ENCODE results near the gene CTDP1.

The CTDP1 gene

GRCh38 chr18:79657342-79657996 is 22.1 kb upstream of the CTDP1 start:
- ATAC-seq: no peak
- TF ChIP-seq ISL1 (CRISPR knock-in tag; IDR thresholded peaks at IDR 0.05) (no peak), ZFP3 (CRISPR knock-in tag; IDR thresholded peaks at IDR 0.05) (no peak), GLIS3 (CRISPR knock-in tag; IDR thresholded peaks at IDR 0.05) (no peak), RARB (CRISPR knock-in tag; IDR thresholded peaks at IDR 0.05) (no peak), PPARA (CRISPR knock-in tag; IDR thresholded peaks at IDR 0.05; ENCODE audit: borderline replicate concordance) (no peak), OSR1 (CRISPR knock-in tag; IDR thresholded peaks at IDR 0.05) (no peak), TCF4 (CRISPR knock-in tag; IDR thresholded peaks at IDR 0.05; ENCODE audit: borderline replicate concordance) (no peak), ZNF70 (CRISPR knock-in tag; IDR thresholded peaks at IDR 0.05) (no peak), ZFP30 (CRISPR knock-in tag; IDR thresholded peaks at IDR 0.05) (no peak), ZNF565 (CRISPR knock-in tag; conservative IDR thresholded peaks at IDR 0.05; ENCODE audit: low read depth) (no peak), TOX (CRISPR knock-in tag; IDR thresholded peaks at IDR 0.05; ENCODE audit: borderline replicate concordance) (no peak), CREB5 (CRISPR knock-in tag; IDR thresholded peaks at IDR 0.05; ENCODE audit: low read depth) (no peak)
- TF ChIP-seq, protein P1, sequence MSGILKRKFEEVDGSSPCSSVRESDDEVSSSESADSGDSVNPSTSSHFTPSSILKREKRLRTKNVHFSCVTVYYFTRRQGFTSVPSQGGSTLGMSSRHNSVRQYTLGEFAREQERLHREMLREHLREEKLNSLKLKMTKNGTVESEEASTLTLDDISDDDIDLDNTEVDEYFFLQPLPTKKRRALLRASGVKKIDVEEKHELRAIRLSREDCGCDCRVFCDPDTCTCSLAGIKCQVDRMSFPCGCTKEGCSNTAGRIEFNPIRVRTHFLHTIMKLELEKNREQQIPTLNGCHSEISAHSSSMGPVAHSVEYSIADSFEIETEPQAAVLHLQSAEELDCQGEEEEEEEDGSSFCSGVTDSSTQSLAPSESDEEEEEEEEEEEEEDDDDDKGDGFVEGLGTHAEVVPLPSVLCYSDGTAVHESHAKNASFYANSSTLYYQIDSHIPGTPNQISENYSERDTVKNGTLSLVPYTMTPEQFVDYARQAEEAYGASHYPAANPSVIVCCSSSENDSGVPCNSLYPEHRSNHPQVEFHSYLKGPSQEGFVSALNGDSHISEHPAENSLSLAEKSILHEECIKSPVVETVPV (CRISPR knock-in tag; IDR thresholded peaks at IDR 0.05): no peak

GRCh38 chr18:79658366-79658765 is 21.2 kb upstream of the CTDP1 start:
- TF ChIP-seq ZNF565 (CRISPR knock-in tag; conservative IDR thresholded peaks at IDR 0.05; ENCODE audit: low read depth) (no peak), CREB5 (CRISPR knock-in tag; IDR thresholded peaks at IDR 0.05; ENCODE audit: low read depth) (no peak), ESRRG (CRISPR knock-in tag; IDR thresholded peaks at IDR 0.05) (no peak), PPARA (CRISPR knock-in tag; IDR thresholded peaks at IDR 0.05; ENCODE audit: borderline replicate concordance) (no peak), CSDC2 (CRISPR knock-in tag; IDR thresholded peaks at IDR 0.05) (no peak), ZC3H10 (CRISPR knock-in tag; IDR thresholded peaks at IDR 0.05) (no peak), ZNF70 (CRISPR knock-in tag; IDR thresholded peaks at IDR 0.05) (no peak), ZFP30 (CRISPR knock-in tag; IDR thresholded peaks at IDR 0.05) (no peak), TCF4 (CRISPR knock-in tag; IDR thresholded peaks at IDR 0.05; ENCODE audit: borderline replicate concordance) (no peak), ISL1 (CRISPR knock-in tag; IDR thresholded peaks at IDR 0.05) (no peak), ZFP3 (CRISPR knock-in tag; IDR thresholded peaks at IDR 0.05) (no peak), BACH2 (CRISPR knock-in tag; IDR thresholded peaks at IDR 0.05; ENCODE audit: borderline replicate concordance) (no peak)
- TF ChIP-seq, protein P1 (CRISPR knock-in tag; IDR thresholded peaks at IDR 0.05): no peak
- TF ChIP-seq, protein P2, sequence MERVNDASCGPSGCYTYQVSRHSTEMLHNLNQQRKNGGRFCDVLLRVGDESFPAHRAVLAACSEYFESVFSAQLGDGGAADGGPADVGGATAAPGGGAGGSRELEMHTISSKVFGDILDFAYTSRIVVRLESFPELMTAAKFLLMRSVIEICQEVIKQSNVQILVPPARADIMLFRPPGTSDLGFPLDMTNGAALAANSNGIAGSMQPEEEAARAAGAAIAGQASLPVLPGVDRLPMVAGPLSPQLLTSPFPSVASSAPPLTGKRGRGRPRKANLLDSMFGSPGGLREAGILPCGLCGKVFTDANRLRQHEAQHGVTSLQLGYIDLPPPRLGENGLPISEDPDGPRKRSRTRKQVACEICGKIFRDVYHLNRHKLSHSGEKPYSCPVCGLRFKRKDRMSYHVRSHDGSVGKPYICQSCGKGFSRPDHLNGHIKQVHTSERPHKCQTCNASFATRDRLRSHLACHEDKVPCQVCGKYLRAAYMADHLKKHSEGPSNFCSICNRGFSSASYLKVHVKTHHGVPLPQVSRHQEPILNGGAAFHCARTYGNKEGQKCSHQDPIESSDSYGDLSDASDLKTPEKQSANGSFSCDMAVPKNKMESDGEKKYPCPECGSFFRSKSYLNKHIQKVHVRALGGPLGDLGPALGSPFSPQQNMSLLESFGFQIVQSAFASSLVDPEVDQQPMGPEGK (CRISPR knock-in tag; IDR thresholded peaks at IDR 0.05; ENCODE audit: borderline replicate concordance): no peak
- no peak for ATAC-seq

- no peak for ATAC-seq
- TF ChIP-seq TCF4 (CRISPR knock-in tag; IDR thresholded peaks at IDR 0.05; ENCODE audit: borderline replicate concordance) (no peak), PPARA (CRISPR knock-in tag; IDR thresholded peaks at IDR 0.05; ENCODE audit: borderline replicate concordance) (no peak), CREB5 (CRISPR knock-in tag; IDR thresholded peaks at IDR 0.05; ENCODE audit: low read depth) (no peak), ZNF8 (CRISPR knock-in tag; IDR thresholded peaks at IDR 0.05) (no peak)
Observed at GRCh38 chr18:79659733-79660132, 19.9 kb upstream of the CTDP1 start.
